ENCODE results near the gene LDLRAD4. TPM values are rescaled to one million over a fixed set of nuclear protein-coding genes. Genes with fewer than 3 reads are reported as not detected.

Gene LDLRAD4
- total and polyA plus RNA-seq, 9 of the 15 experiments (the other 6 are each of a cell fraction or from before 2014, with no cell fraction given) = 0.01 TPM; not detected in 8

DNA sequence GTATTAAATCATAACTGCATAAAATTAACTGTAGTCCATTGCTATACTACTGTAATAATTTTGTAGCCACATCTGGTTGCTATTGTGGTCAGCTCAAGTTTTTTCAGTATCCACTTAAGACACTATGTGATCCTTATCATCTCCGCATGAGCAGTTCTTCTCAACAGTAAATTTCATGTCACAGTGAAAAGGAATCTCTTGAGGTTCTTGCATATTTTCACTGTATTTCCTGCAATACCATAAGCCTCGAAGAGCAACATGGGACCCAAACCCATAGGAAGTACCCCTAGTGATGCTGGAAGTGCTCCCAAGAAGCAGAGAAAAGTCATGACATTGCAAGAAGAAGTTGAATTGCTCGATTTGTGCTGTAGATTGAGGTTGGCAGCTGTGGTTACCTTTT is 86.7 kb downstream of the LDLRAD4 start:
- H3K79me2 ChIP-seq (ENCODE audit: control insufficient read depth, insufficient read depth, low read length) = no peaks in the 10 kb centered on the region
- H3K4me1 ChIP-seq (replicated peaks in 1 of 2; ENCODE audit: control insufficient read depth in 2 of 2, insufficient read depth in 2 of 2, low read length in 2 of 2) = no peaks in the 10 kb centered on the region
- H3K4me3 ChIP-seq = no peak overlapping the region
- CTCF ChIA-PET (ENCODE audit: low intra/inter-chr PET ratio) = no interaction called here
- H2AFZ ChIP-seq (ENCODE audit: low read depth, low read length) = no peak overlapping the region
- 6% methylated on average over 3 of the region's 3 CpGs for WGBS (ENCODE audit: insufficient coverage, low coverage, missing lambda C conversion rate)
- H3K27me3 ChIP-seq (ENCODE audit: control insufficient read depth in 2 of 2, insufficient read depth in 2 of 2, low read length in 2 of 2) = peaks cover 0 to 12% of the 10 kb centered on the region in 2 experiments; a peak in 1 of 5 replicates
- H3K4me2 ChIP-seq (ENCODE audit: insufficient read depth, low read length) = no peak overlapping the region
- TF ChIP-seq ZNF57 (CRISPR knock-in tag; IDR thresholded peaks at IDR 0.05) (no peak), KLF1 (tag; IDR thresholded peaks at IDR 0.05) (no peak), NBN (IDR thresholded peaks at IDR 0.05; ENCODE audit: low read depth) (no peak), ARHGAP35 (IDR thresholded peaks at IDR 0.05; ENCODE audit: partially characterized antibody) (no peak), ETV5 (CRISPR knock-in tag; IDR thresholded peaks at IDR 0.05; ENCODE audit: low read depth) (no peak)
- TF ChIP-seq, protein P1, sequence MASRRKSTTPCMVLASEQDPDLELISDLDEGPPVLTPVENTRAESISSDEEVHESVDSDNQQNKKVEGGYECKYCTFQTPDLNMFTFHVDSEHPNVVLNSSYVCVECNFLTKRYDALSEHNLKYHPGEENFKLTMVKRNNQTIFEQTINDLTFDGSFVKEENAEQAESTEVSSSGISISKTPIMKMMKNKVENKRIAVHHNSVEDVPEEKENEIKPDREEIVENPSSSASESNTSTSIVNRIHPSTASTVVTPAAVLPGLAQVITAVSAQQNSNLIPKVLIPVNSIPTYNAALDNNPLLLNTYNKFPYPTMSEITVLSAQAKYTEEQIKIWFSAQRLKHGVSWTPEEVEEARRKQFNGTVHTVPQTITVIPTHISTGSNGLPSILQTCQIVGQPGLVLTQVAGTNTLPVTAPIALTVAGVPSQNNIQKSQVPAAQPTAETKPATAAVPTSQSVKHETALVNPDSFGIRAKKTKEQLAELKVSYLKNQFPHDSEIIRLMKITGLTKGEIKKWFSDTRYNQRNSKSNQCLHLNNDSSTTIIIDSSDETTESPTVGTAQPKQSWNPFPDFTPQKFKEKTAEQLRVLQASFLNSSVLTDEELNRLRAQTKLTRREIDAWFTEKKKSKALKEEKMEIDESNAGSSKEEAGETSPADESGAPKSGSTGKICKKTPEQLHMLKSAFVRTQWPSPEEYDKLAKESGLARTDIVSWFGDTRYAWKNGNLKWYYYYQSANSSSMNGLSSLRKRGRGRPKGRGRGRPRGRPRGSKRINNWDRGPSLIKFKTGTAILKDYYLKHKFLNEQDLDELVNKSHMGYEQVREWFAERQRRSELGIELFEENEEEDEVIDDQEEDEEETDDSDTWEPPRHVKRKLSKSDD (conservative IDR thresholded peaks at IDR 0.05; ENCODE audit: low read length) = no peak
- FAIRE-seq (no peak), DNase-seq (ENCODE audit: extremely low read depth in 1 of 4, low spot score in 3 of 4) (no peak), ATAC-seq (no peak)
- H3K27ac ChIP-seq (ENCODE audit: extremely low read depth, low read depth, low read length) = no peak overlapping the region
- H3K36me3 ChIP-seq (ENCODE audit: control insufficient read depth, insufficient read depth, low read length) = no peaks in the 10 kb centered on the region
- no peaks in the 10 kb centered on the region for H3K9me1 ChIP-seq (ENCODE audit: control insufficient read depth, insufficient read depth, low read length)
- POLR2A ChIA-PET = no interaction called here
- in situ Hi-C loops (cut with MboI) (no loop called here), intact Hi-C loops (cut with micrococcal nuclease) (no loop called here)
- no TSS peak for BruUV-seq (replicated peaks)
- no peaks in the 10 kb centered on the region for H3K9me3 ChIP-seq (replicated peaks; ENCODE audit: control insufficient read depth, insufficient read depth, low read depth, low read length)
- no peak overlapping the region for H3K9ac ChIP-seq (ENCODE audit: insufficient read depth in 1 of 2, low read depth in 2 of 2, low read length in 2 of 2)
- no peaks in the 10 kb centered on the region for H4K20me1 ChIP-seq (replicated peaks; ENCODE audit: control insufficient read depth, insufficient read depth, low read length)

Measured in K562 (cell line).